Trophoblast cell (in vitro differentiated cells and primary cell): Measurements from ENCODE around the gene GABRG2.

Source experiments
- DNase-seq, 2 donors: peaks; one replicate each; pipeline ENCODE4 v3.0.0-alpha.2; 2016
- H2AFZ ChIP-seq: 2 replicates; pipeline ENCODE4 v1.6.1; 2013; ENCODE audit warnings: low read length, moderate library complexity, mild to moderate bottlenecking; ENCODE audit not compliant: insufficient read depth, poor library complexity
- H2AK5ac ChIP-seq: 2 replicates; pipeline ENCODE4 v1.6.1; 2013; ENCODE audit warnings: mild to moderate bottlenecking, low read length
- H2BK120ac ChIP-seq: 2 replicates; pipeline ENCODE4 v1.6.1; 2013; ENCODE audit warnings: low read length, mild to moderate bottlenecking, moderate library complexity; ENCODE audit not compliant: insufficient read depth, poor library complexity
- H2BK12ac ChIP-seq: 2 replicates; pipeline ENCODE4 v1.6.1; 2013; ENCODE audit warnings: mild to moderate bottlenecking, low read length, moderate library complexity
- H2BK5ac ChIP-seq: 2 replicates; pipeline ENCODE4 v1.6.1; 2013; ENCODE audit warnings: low read length, low read depth, moderate library complexity, mild to moderate bottlenecking; ENCODE audit not compliant: poor library complexity
- H3K14ac ChIP-seq: 2 replicates; pipeline ENCODE4 v1.6.1; 2013; ENCODE audit warnings: mild to moderate bottlenecking, low read length
- H3K18ac ChIP-seq: 2 replicates; pipeline ENCODE4 v1.6.1; 2013; ENCODE audit warnings: mild to moderate bottlenecking, low read length
- H3K23ac ChIP-seq: 2 replicates; pipeline ENCODE4 v1.6.1; 2013; ENCODE audit warnings: low read length
- H3K27ac ChIP-seq: 2 replicates; pipeline ENCODE4 v1.5.1; 2013; ENCODE audit warnings: low read depth, mild to moderate bottlenecking, inconsistent platforms, low read length, moderate library complexity
- H3K27me3 ChIP-seq: 2 replicates; pipeline ENCODE4 v1.6.1; 2013; ENCODE audit warnings: inconsistent platforms, mild to moderate bottlenecking, low read length, moderate library complexity; ENCODE audit not compliant: insufficient read depth
- H3K36me3 ChIP-seq, 2 experiments: 1 replicate in 1 of 2; 2 replicates in 1 of 2; pipeline ENCODE4 v1.6.1; 2013; ENCODE audit warnings: low read length in 2 of 2, mild to moderate bottlenecking in 2 of 2, moderate library complexity in 1 of 2; ENCODE audit not compliant: insufficient read depth in 2 of 2, control insufficient read depth in 1 of 2
- H3K4ac ChIP-seq: 2 replicates; pipeline ENCODE4 v1.6.1; 2013; ENCODE audit warnings: low read depth, mild to moderate bottlenecking, low read length, moderate library complexity
- H3K4me1 ChIP-seq, 2 experiments: 1 replicate in 1 of 2; 2 replicates in 1 of 2; pipeline ENCODE4 v1.6.1; 2013; ENCODE audit warnings: low read length in 2 of 2, mild to moderate bottlenecking in 2 of 2, moderate library complexity in 1 of 2; ENCODE audit not compliant: insufficient read depth in 2 of 2, control insufficient read depth in 1 of 2
- H3K4me2 ChIP-seq: 2 replicates; pipeline ENCODE4 v1.6.1; 2013; ENCODE audit warnings: inconsistent platforms, mild to moderate bottlenecking, low read length, moderate library complexity
- H3K4me3 ChIP-seq: 2 replicates; pipeline ENCODE4 v1.5.1; 2013; ENCODE audit warnings: mild to moderate bottlenecking, low read depth, low read length, inconsistent platforms
- H3K79me1 ChIP-seq: one replicate; pipeline ENCODE4 v1.6.1; 2013; ENCODE audit warnings: low read length
- H3K79me2 ChIP-seq: 2 replicates; pipeline ENCODE4 v1.6.1; 2013; ENCODE audit warnings: low read length, mild to moderate bottlenecking; ENCODE audit not compliant: control insufficient read depth, insufficient read depth, poor library complexity
- H3K9ac ChIP-seq: 2 replicates; pipeline ENCODE4 v1.6.1; 2013; ENCODE audit warnings: mild to moderate bottlenecking, low read length
- H3K9me3 ChIP-seq: 2 replicates; pipeline ENCODE4 v1.6.1; 2013; ENCODE audit warnings: low read depth, mild to moderate bottlenecking, control low read depth, inconsistent platforms, low read length; ENCODE audit not compliant: insufficient read depth
- H4K12ac ChIP-seq: 2 replicates; pipeline ENCODE4 v1.6.1; 2013; ENCODE audit warnings: low read depth, mild to moderate bottlenecking, low read length, moderate library complexity
- H4K8ac ChIP-seq: 2 replicates; pipeline ENCODE4 v1.6.1; 2013; ENCODE audit warnings: low read depth, mild to moderate bottlenecking, low read length, moderate library complexity
- H4K91ac ChIP-seq: one replicate; pipeline ENCODE4 v1.6.1; 2013; ENCODE audit warnings: low read depth, mild to moderate bottlenecking, low read length, moderate library complexity
- WGBS: extraction: QIAGEN DNeasy Blood & Tissue Kit; methylation state at CpG from one replicate; pipeline ENCODE4 v1.1.7; 2013; ENCODE audit warnings: missing lambda C conversion rate; ENCODE audit not compliant: insufficient read length, insufficient coverage; ENCODE audit errors: extremely low coverage; 5-methylcytosine and 5-hydroxymethylcytosine counted together

The GABRG2 gene

DNA sequence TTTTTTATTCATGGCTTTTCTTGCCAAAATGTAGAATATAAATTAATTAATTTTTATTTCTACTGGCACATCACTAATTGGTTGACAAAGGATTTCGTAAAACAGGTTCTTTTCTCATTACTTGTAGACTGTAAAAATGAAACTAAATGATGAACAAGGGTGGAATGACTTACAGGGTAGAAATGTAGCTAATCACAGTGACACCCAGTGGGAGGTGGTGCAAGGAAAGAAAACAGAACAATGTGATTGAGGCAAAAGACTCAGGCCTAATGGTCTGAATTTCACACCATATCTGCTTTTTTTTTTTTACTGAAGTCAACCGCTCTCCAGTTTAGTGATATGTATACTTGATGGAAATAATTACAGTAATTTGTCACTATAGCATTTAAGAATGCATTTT is 28.9 kb downstream of the GABRG2 start:
- Histone ChIP-seq H3K79me1 (no peaks in the 10 kb centered on the region), H3K18ac (no peak overlapping the region), H3K27me3 (no peaks in the 10 kb centered on the region), H3K36me3 (no peaks in the 10 kb centered on the region), H4K12ac (no peak overlapping the region), H2AK5ac (no peak overlapping the region), H3K4me2 (no peak overlapping the region), H3K4ac (no peak overlapping the region), H3K4me1 (no peaks in the 10 kb centered on the region), H4K91ac (no peak overlapping the region), H2AFZ (no peak overlapping the region), H4K8ac (no peak overlapping the region), H3K4me3 (no peak overlapping the region), H3K14ac (no peak overlapping the region), H3K9me3 (no peaks in the 10 kb centered on the region), H3K79me2 (no peaks in the 10 kb centered on the region), H2BK120ac (no peak overlapping the region), H2BK5ac (no peak overlapping the region), H3K27ac (no peak overlapping the region), H3K23ac (no peak overlapping the region), H3K9ac (no peak overlapping the region), H2BK12ac (no peak overlapping the region)
- DNase-seq, result no peak
- WGBS, result no CpG with 5 or more reads among the region's 2 CpGs

DNA sequence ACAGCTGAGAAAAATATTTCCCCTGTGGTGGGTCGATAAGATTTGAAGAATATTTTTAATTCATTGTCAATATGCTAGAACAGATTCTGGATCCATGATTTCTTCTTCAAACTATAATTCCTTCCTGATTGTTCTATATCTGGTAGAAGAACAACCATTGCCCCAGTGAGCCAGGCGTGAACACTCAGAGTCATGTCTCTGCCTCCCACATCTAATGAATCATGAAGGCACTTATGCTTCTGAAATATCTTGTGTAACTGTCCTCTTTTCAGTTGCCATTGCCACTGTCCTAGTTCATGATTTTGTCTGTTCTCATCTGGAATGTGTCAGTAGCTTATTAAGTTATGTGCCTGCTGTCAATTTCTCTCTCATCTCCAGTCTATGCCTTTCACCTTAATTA is 40.0 kb downstream of the GABRG2 start:
- no peak overlapping the region for H2AK5ac ChIP-seq
- no peak overlapping the region for H3K18ac ChIP-seq
- no peaks in the 10 kb centered on the region for H3K36me3 ChIP-seq
- H3K27ac ChIP-seq, result no peak overlapping the region
- no peaks in the 10 kb centered on the region for H3K79me2 ChIP-seq
- DNase-seq, result no peak
- no peak overlapping the region for H3K9ac ChIP-seq
- H3K4me2 ChIP-seq, result no peak overlapping the region
- no peaks in the 10 kb centered on the region for H3K4me1 ChIP-seq
- WGBS, result no CpG with 5 or more reads among the region's 2 CpGs
- H3K4me3 ChIP-seq, result no peak overlapping the region
- H2AFZ ChIP-seq, result no peak overlapping the region
- H4K91ac ChIP-seq, result no peak overlapping the region
- H3K4ac ChIP-seq, result no peak overlapping the region
- no peak overlapping the region for H3K23ac ChIP-seq
- no peak overlapping the region for H4K12ac ChIP-seq
- H2BK120ac ChIP-seq, result no peak overlapping the region
- no peak overlapping the region for H2BK5ac ChIP-seq
- H3K27me3 ChIP-seq, result no peaks in the 10 kb centered on the region
- H4K8ac ChIP-seq, result no peak overlapping the region
- H3K79me1 ChIP-seq, result no peaks in the 10 kb centered on the region
- no peaks in the 10 kb centered on the region for H3K9me3 ChIP-seq
- no peak overlapping the region for H2BK12ac ChIP-seq
- no peak overlapping the region for H3K14ac ChIP-seq

DNA sequence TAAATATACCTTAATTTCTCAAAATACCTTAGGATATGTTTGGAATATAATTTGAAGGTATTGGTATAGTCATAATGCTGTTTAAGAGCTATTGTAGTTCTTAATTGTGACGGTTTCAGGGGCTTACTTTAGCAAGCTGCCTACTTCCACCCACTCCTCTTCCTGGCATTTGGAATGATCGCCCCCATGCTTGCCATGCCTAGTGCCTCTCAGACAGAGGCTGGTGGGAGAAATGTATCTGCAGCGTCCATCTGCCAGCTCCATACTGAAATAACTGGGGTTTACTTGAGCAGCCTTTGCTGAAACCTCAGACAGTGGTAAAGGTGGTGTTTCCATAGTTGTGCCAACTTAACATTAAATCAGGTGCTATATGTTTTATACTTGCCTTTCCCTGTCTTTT is 52.2 kb downstream of the GABRG2 start:
- H3K14ac ChIP-seq, result no peak overlapping the region
- no peak overlapping the region for H3K4ac ChIP-seq
- no peak overlapping the region for H2AK5ac ChIP-seq
- no peak overlapping the region for H4K91ac ChIP-seq
- no CpG with 5 or more reads among the region's 3 CpGs for WGBS
- no peaks in the 10 kb centered on the region for H3K79me2 ChIP-seq
- no peak overlapping the region for H3K18ac ChIP-seq
- H3K36me3 ChIP-seq, result no peaks in the 10 kb centered on the region
- no peak overlapping the region for H3K27ac ChIP-seq
- H3K4me2 ChIP-seq, result no peak overlapping the region
- H2BK12ac ChIP-seq, result no peak overlapping the region
- H4K12ac ChIP-seq, result no peak overlapping the region
- no peaks in the 10 kb centered on the region for H3K4me1 ChIP-seq
- no peak overlapping the region for H4K8ac ChIP-seq
- no peaks in the 10 kb centered on the region for H3K79me1 ChIP-seq
- H2AFZ ChIP-seq, result no peak overlapping the region
- no peak overlapping the region for H3K4me3 ChIP-seq
- no peak for DNase-seq
- no peak overlapping the region for H2BK120ac ChIP-seq
- H3K9me3 ChIP-seq, result no peaks in the 10 kb centered on the region
- H3K23ac ChIP-seq, result no peak overlapping the region
- H3K27me3 ChIP-seq, result no peaks in the 10 kb centered on the region
- H3K9ac ChIP-seq, result no peak overlapping the region
- H2BK5ac ChIP-seq, result no peak overlapping the region

DNA sequence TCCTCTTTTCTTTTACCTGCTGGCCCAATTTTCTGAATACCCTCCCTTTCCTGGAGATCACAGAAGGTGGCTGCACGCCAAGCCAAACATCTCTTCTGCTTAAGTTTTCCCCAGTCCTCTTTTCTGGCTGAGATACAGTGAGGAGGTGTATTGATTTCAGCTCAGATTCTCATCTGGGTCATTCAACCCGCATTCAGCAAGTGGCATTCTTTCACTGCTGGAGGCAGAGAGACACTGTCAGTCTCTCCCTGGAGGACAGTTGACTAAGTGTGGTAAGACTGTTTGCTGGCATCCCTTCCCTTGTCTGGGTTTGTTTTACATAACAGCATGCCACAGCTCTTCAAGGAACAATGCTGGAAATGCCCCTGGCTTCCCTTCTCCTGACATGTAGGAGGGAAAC is 60.5 kb downstream of the GABRG2 start:
- Histone ChIP-seq H3K4me2 (no peak overlapping the region), H3K9me3 (no peaks in the 10 kb centered on the region), H3K79me2 (no peaks in the 10 kb centered on the region), H4K12ac (no peak overlapping the region), H4K8ac (no peak overlapping the region), H3K79me1 (no peaks in the 10 kb centered on the region), H2BK120ac (no peak overlapping the region), H3K4me3 (no peak overlapping the region), H2AK5ac (no peak overlapping the region), H2BK12ac (no peak overlapping the region), H2BK5ac (no peak overlapping the region), H3K18ac (no peak overlapping the region), H3K27me3 (no peaks in the 10 kb centered on the region), H3K36me3 (no peaks in the 10 kb centered on the region), H2AFZ (no peak overlapping the region), H4K91ac (no peak overlapping the region), H3K9ac (no peak overlapping the region), H3K4ac (no peak overlapping the region), H3K4me1 (no peaks in the 10 kb centered on the region), H3K27ac (no peak overlapping the region), H3K14ac (no peak overlapping the region), H3K23ac (no peak overlapping the region)
- WGBS, result no CpG with 5 or more reads among the region's 2 CpGs
- DNase-seq, result peak in 1 of 2 donors; percentile 8

DNA sequence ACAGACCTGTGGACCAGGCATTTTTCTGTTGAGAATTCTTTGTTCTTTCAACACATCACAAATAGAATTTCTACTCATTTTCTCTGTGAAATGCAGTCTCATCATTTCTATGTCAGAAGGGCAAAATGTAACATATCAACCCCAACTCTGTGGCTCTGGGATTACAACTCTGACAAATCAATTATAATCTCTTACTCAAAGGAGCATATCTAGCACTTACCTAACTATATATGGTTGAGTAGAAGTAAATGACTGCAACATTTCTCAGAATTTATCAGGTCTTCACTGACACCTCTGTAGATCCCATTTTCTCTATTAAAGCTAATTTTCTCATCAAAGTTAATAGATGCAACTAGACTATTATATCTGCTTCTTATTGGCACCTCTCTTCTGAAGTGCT is 64.8 kb downstream of the GABRG2 start:
- Histone ChIP-seq H2BK12ac (no peak overlapping the region), H2AK5ac (no peak overlapping the region), H3K79me2 (no peaks in the 10 kb centered on the region), H3K23ac (no peak overlapping the region), H4K8ac (no peak overlapping the region), H3K27me3 (no peaks in the 10 kb centered on the region), H2BK120ac (no peak overlapping the region), H3K36me3 (no peaks in the 10 kb centered on the region), H3K4me1 (no peaks in the 10 kb centered on the region), H3K4me2 (no peak overlapping the region), H3K4ac (no peak overlapping the region), H2BK5ac (no peak overlapping the region), H3K4me3 (no peak overlapping the region), H3K79me1 (no peaks in the 10 kb centered on the region), H4K12ac (no peak overlapping the region), H2AFZ (no peak overlapping the region), H3K27ac (no peak overlapping the region), H3K9me3 (no peaks in the 10 kb centered on the region), H4K91ac (no peak overlapping the region), H3K9ac (no peak overlapping the region), H3K14ac (no peak overlapping the region), H3K18ac (no peak overlapping the region)
- DNase-seq, result no peak
